PFSK-1 (cell line): ENCODE measurements around the gene SDK1.

Experiments used
- SIN3A ChIP-seq: IDR thresholded peaks from 2 replicates; pipeline ENCODE4 v1.6.1; 2012; ENCODE audit warnings: mild to moderate bottlenecking, low read length, moderate library complexity, borderline replicate concordance; ENCODE audit not compliant: insufficient read depth
- TAF1 ChIP-seq: IDR thresholded peaks from 2 replicates; pipeline ENCODE4 v1.6.1; 2012; ENCODE audit warnings: low read length, control low read depth, borderline replicate concordance; ENCODE audit not compliant: insufficient read depth
- TF ChIP-seq, protein P1 (sequence below), 2 experiments: IDR thresholded peaks; 2 replicates each; pipeline versions ENCODE4 v1.6.1 to v1.8.0; 2011 to 2012; ENCODE audit warnings: low read depth in 2 of 2, low read length in 2 of 2, control low read depth in 1 of 2, inconsistent platforms in 1 of 2, mild to moderate bottlenecking in 1 of 2, moderate library complexity in 1 of 2; ENCODE audit not compliant: insufficient read depth in 1 of 2

DNA sequence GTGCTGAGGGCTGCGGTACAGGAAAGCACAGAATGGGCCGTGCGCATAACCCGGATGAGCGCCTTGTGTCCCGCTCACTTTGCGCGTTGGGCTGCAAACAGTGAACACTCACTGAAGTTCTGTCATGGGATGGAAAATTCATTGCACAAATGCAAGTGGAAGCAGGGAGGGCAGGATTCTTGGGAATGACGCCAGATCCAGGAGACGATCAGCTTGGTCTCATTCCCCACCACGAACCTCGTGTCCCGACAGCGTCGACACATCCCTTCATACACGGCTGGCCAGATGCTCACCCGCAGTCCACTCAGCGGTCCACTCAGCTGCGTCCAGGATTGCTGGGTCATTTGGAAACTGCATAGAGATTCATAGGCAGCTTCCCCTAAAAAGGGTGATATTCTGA, 607.1 kb downstream of the SDK1 start:
- TF ChIP-seq TAF1 (no peak), SIN3A (no peak)
- TF ChIP-seq, protein P1, sequence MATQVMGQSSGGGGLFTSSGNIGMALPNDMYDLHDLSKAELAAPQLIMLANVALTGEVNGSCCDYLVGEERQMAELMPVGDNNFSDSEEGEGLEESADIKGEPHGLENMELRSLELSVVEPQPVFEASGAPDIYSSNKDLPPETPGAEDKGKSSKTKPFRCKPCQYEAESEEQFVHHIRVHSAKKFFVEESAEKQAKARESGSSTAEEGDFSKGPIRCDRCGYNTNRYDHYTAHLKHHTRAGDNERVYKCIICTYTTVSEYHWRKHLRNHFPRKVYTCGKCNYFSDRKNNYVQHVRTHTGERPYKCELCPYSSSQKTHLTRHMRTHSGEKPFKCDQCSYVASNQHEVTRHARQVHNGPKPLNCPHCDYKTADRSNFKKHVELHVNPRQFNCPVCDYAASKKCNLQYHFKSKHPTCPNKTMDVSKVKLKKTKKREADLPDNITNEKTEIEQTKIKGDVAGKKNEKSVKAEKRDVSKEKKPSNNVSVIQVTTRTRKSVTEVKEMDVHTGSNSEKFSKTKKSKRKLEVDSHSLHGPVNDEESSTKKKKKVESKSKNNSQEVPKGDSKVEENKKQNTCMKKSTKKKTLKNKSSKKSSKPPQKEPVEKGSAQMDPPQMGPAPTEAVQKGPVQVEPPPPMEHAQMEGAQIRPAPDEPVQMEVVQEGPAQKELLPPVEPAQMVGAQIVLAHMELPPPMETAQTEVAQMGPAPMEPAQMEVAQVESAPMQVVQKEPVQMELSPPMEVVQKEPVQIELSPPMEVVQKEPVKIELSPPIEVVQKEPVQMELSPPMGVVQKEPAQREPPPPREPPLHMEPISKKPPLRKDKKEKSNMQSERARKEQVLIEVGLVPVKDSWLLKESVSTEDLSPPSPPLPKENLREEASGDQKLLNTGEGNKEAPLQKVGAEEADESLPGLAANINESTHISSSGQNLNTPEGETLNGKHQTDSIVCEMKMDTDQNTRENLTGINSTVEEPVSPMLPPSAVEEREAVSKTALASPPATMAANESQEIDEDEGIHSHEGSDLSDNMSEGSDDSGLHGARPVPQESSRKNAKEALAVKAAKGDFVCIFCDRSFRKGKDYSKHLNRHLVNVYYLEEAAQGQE (IDR thresholded peaks at IDR 0.05; ENCODE audit: insufficient read depth in 1 of 2, low read depth in 2 of 2, low read length in 2 of 2): no peak
